Panc1 (cell line): ENCODE results near the gene DNMT3L. TPM values are rescaled to one million over a fixed set of nuclear protein-coding genes. Genes with fewer than 3 reads are reported as not detected.

Experiments used
- ATAC-seq: fragments of 200-7000 bp; cut with Tn5 transposase; 2 replicates; pipeline ENCODE4 v1.9.1; 2020; ENCODE audit warnings: mild to moderate bottlenecking, moderate library complexity
- Bru-seq: library from RNA; stranded (reverse); fragments of 400-500 nt; gene quantifications from one replicate; lab custom pipeline; 2021; lab: Mats Ljungman, UMichigan
- BruChase-seq, 2 experiments: library from RNA; stranded (reverse); fragments of 400-500 nt; gene quantifications; one replicate each; lab custom pipeline; 2021; lab: Mats Ljungman, UMichigan
- BruUV-seq: library from RNA; stranded (reverse); fragments of 400-500 nt; replicated peaks from 2 replicates; lab custom pipeline; 2021; lab: Mats Ljungman, UMichigan
- CTCF ChIA-PET: fragments of 300-600 bp; sonication (Branson Sonifier 250); formaldehyde crosslinking; loops from one replicate; lab custom pipeline; 2022; ENCODE audit warnings: antibody characterized with exemption; lab: Charles Lee
- POLR2A ChIA-PET: fragments of 300-600 bp; sonication (Branson Sonifier 250); formaldehyde crosslinking; loops from one replicate; lab custom pipeline; 2022; ENCODE audit warnings: antibody characterized with exemption; lab: Charles Lee
- DNase-seq: peaks from one replicate; pipeline ENCODE4 v3.0.0-alpha.2; 2010; ENCODE audit warnings: low read depth, low spot score
- H3K27ac ChIP-seq: 2 replicates; pipeline ENCODE4 v1.5.1; 2011; ENCODE audit warnings: mild to moderate bottlenecking, low read length, inconsistent platforms
- H3K27me3 ChIP-seq: fragments of 200-500 bp; sonication (Bioruptor generic); 2 replicates; pipeline ENCODE4 v1.6.0; 2014; ENCODE audit warnings: low read length, inconsistent platforms; ENCODE audit not compliant: control insufficient read depth, insufficient read depth
- H3K36me3 ChIP-seq: fragments of 200-500 bp; sonication (Bioruptor generic); 2 replicates; pipeline ENCODE4 v1.5.1; 2014; ENCODE audit warnings: inconsistent platforms, mild to moderate bottlenecking, low read length, moderate library complexity; ENCODE audit not compliant: control insufficient read depth, insufficient read depth
- H3K4me1 ChIP-seq: 2 replicates; pipeline ENCODE4 v1.5.1; 2011; ENCODE audit warnings: inconsistent platforms, mild to moderate bottlenecking, low read length, moderate library complexity; ENCODE audit not compliant: control insufficient read depth, insufficient read depth
- H3K4me3 ChIP-seq, 2 experiments: 2 replicates each; pipeline ENCODE4 v1.5.1; 2011 to 2012; ENCODE audit warnings: low read depth in 2 of 2, low read length in 2 of 2, mild to moderate bottlenecking in 2 of 2, inconsistent platforms in 1 of 2, moderate library complexity in 1 of 2
- H3K9me3 ChIP-seq: fragments of 200-500 bp; sonication (Bioruptor generic); 2 replicates; pipeline ENCODE4 v1.5.1; 2014; ENCODE audit warnings: low read depth, mild to moderate bottlenecking, inconsistent platforms, low read length, moderate library complexity; ENCODE audit not compliant: control insufficient read depth, insufficient read depth
- POLR2AphosphoS5 ChIP-seq: IDR thresholded peaks from 2 replicates; pipeline ENCODE4 v1.6.1; 2012; ENCODE audit warnings: mild to moderate bottlenecking, low read depth, low read length, moderate library complexity
- SIN3A ChIP-seq: IDR thresholded peaks from 2 replicates; pipeline ENCODE4 v1.6.1; 2012; ENCODE audit warnings: low read depth, mild to moderate bottlenecking, low read length, moderate library complexity, borderline replicate concordance; ENCODE audit not compliant: insufficient read depth
- TCF7L2 ChIP-seq: IDR thresholded peaks from 2 replicates; pipeline ENCODE4 v1.6.1; 2011; ENCODE audit warnings: mild to moderate bottlenecking, low read depth, low read length, inconsistent platforms
- in situ Hi-C: cut with HindIII; loops from 2 replicates; pipeline ENCODE4 v1.10.0; 2016; ENCODE audit warnings: low sequenced_read_pairs, low pct_unique_long_range_greater_than_20kb
- intact Hi-C: fragments of 100-400 bp; cut with micrococcal nuclease; formaldehyde crosslinking; loops from one replicate; pipeline ENCODE4 v1.10.0; 2022; ENCODE audit not compliant: unreplicated experiment
- long read RNA-seq: library from polyadenylated mRNA; unstranded; transcript quantifications from one replicate; pipeline ENCODE4 v2.0.0, GENCODE V29; 2021; ENCODE audit not compliant: unreplicated experiment
- polyA plus RNA-seq: library from polyadenylated mRNA; unstranded; fragments of >200 nt; gene quantifications from one replicate; pipeline ENCODE4 v1.2.1, GENCODE V29; 2012; ENCODE audit warnings: missing spikeins; ENCODE audit not compliant: insufficient read length
- total RNA-seq: library from RNA; stranded (reverse); gene quantifications from one replicate; pipeline ENCODE4 v1.2.1, GENCODE V29; 2021; ENCODE audit not compliant: unreplicated experiment
- TF ChIP-seq, protein P1 (sequence below), 2 experiments: IDR thresholded peaks; 2 replicates each; pipeline ENCODE4 v1.6.1; 2011 to 2012; ENCODE audit warnings: low read depth in 2 of 2, control low read depth in 1 of 2, low read length in 1 of 2, mild to moderate bottlenecking in 1 of 2, moderate library complexity in 1 of 2; ENCODE audit not compliant: insufficient read depth in 1 of 2
- TF ChIP-seq, protein P2 (sequence below): fragments of 450-650 bp; IDR thresholded peaks from 2 replicates; pipeline ENCODE4 v1.5.1; 2017; ENCODE audit warnings: mild to moderate bottlenecking

DNMT3L gene
- total RNA-seq (not detected), Bru-seq, nascent RNA (not detected), BruChase-seq, experiment 1, labeled RNA remaining after a 2-hour chase (not detected), BruChase-seq, experiment 2, labeled RNA remaining after a 6-hour chase (percentile 6 among the genes with signal in this experiment)
- not detected for polyA plus RNA-seq
- long read RNA-seq: 0 reads

DNA sequence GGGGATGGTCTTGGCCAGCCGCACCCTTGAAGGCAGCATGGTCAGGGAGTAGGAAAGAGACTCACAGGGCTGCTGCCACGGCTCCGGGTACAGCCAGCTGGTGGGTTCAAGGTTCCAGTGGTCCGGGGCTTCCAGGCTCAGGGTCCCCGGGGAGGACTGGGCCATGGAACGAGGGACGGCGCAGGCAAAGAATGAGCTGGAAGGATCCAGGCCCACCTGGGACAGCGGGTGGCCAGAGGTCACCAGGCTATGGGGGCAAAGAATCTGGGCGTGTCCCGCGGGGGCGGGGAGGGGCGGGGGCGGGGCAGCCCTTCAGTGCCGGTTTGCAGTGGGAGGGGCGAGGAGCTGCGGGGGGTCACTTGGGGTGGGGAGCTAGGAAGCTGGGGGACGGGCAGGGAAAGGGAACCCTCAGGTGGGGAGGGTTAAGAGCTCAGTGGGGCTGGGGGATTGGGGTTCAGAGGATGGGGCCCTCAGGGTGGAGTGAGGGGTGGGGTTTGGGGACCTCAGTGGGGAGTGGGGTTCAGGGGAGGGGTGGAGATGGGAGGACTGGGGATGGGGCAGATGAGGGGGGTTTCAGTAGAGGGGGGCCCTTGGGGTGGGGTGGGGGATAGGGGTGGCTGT is at the start of gene DNMT3L:
TSS of gene DNMT3L (minus strand) at position 223 of the 621 bp plus-strand sequence. CDS start 638 bp downstream, outside the sequence.
- 0 out of 2 replicates have a peak, but pooled peaks have one; percentile 44 for ATAC-seq
- TF ChIP-seq, protein P1, sequence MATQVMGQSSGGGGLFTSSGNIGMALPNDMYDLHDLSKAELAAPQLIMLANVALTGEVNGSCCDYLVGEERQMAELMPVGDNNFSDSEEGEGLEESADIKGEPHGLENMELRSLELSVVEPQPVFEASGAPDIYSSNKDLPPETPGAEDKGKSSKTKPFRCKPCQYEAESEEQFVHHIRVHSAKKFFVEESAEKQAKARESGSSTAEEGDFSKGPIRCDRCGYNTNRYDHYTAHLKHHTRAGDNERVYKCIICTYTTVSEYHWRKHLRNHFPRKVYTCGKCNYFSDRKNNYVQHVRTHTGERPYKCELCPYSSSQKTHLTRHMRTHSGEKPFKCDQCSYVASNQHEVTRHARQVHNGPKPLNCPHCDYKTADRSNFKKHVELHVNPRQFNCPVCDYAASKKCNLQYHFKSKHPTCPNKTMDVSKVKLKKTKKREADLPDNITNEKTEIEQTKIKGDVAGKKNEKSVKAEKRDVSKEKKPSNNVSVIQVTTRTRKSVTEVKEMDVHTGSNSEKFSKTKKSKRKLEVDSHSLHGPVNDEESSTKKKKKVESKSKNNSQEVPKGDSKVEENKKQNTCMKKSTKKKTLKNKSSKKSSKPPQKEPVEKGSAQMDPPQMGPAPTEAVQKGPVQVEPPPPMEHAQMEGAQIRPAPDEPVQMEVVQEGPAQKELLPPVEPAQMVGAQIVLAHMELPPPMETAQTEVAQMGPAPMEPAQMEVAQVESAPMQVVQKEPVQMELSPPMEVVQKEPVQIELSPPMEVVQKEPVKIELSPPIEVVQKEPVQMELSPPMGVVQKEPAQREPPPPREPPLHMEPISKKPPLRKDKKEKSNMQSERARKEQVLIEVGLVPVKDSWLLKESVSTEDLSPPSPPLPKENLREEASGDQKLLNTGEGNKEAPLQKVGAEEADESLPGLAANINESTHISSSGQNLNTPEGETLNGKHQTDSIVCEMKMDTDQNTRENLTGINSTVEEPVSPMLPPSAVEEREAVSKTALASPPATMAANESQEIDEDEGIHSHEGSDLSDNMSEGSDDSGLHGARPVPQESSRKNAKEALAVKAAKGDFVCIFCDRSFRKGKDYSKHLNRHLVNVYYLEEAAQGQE (IDR thresholded peaks at IDR 0.05; ENCODE audit: insufficient read depth in 1 of 2, low read depth in 2 of 2, low read length in 1 of 2): no peak
- TF ChIP-seq POLR2AphosphoS5 (no peak), SIN3A (no peak), TCF7L2 (no peak)
- TF ChIP-seq, protein P2, sequence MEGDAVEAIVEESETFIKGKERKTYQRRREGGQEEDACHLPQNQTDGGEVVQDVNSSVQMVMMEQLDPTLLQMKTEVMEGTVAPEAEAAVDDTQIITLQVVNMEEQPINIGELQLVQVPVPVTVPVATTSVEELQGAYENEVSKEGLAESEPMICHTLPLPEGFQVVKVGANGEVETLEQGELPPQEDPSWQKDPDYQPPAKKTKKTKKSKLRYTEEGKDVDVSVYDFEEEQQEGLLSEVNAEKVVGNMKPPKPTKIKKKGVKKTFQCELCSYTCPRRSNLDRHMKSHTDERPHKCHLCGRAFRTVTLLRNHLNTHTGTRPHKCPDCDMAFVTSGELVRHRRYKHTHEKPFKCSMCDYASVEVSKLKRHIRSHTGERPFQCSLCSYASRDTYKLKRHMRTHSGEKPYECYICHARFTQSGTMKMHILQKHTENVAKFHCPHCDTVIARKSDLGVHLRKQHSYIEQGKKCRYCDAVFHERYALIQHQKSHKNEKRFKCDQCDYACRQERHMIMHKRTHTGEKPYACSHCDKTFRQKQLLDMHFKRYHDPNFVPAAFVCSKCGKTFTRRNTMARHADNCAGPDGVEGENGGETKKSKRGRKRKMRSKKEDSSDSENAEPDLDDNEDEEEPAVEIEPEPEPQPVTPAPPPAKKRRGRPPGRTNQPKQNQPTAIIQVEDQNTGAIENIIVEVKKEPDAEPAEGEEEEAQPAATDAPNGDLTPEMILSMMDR: no peak
- no peaks in the 10 kb centered on the region for H3K36me3 ChIP-seq
- H3K4me1 ChIP-seq: no peaks in the 10 kb centered on the region
- in situ Hi-C loops (no loop called here), intact Hi-C loops (no loop called here)
- no peaks in the 10 kb centered on the region for H3K27me3 ChIP-seq
- DNase-seq: no peak
- H3K4me3 ChIP-seq: no peak within 1 kb of the TSS
- no peaks in the 10 kb centered on the region for H3K9me3 ChIP-seq
- no TSS peak for BruUV-seq
- no peak within 1 kb of the TSS for H3K27ac ChIP-seq
- POLR2A ChIA-PET: no interaction called here
- CTCF ChIA-PET: no interaction called here

DNA sequence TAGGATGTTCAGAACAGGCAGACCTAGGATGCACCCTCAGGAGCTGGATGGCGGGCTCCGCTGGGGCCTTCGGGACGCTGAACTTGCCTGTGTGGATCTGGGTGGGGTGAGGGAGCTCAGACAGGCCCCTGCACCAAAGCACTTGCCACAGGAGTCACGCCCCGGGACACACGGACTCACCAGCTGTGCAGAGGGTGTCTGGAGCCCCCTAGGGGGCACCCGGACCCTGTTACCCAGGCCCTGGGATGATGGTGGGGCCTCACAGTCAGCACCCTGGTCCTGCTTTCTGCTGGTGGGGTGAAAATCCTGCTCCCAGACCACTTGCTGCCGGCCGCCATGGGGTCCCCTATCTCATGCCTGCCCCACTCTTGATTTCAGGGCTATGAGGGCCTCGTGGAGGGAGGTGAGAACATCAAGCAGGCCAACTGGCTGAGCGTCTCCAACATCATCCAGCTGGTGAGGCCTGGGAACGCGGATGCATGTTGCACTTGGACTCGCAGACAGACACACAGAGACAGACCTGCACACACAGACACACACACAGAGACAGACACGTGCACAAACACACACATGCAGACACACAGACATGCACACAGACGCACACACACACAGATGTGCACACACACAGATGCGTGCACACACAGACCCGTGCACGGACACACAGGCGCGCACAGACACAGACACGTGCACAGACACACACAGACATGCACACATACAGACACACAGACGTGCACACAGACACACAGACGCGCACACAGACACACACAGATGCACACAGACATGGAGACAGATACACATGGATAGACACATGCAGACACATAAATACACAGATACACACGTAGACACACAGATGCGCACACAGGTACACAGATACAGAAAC is 49.2 kb upstream of the DNMT3L start:
- no peak for ATAC-seq
- H3K9me3 ChIP-seq: no peaks in the 10 kb centered on the region
- POLR2A ChIA-PET: no interaction called here
- no peak overlapping the region for H3K4me3 ChIP-seq
- no peak for DNase-seq
- CTCF ChIA-PET: no interaction called here
- no TSS peak for BruUV-seq
- H3K27ac ChIP-seq: no peak overlapping the region
- H3K4me1 ChIP-seq: no peaks in the 10 kb centered on the region
- no peaks in the 10 kb centered on the region for H3K36me3 ChIP-seq
- no peaks in the 10 kb centered on the region for H3K27me3 ChIP-seq
- intact Hi-C loops: no loop called here
- TF ChIP-seq TCF7L2 (no peak), POLR2AphosphoS5 (no peak), SIN3A (no peak)
- TF ChIP-seq, protein P2: no peak
- TF ChIP-seq, protein P1 (IDR thresholded peaks at IDR 0.05; ENCODE audit: insufficient read depth in 1 of 2, low read depth in 2 of 2, low read length in 1 of 2): no peak
- in situ Hi-C loops: no loop called here
